M059J (cell line): ENCODE measurements around the gene CCL8. TPM values are rescaled to one million over a fixed set of nuclear protein-coding genes. Genes with fewer than 3 reads are reported as not detected.

Source experiments
- DNase-seq: peaks from one replicate; pipeline ENCODE4 v3.0.0-alpha.2; 2012; ENCODE audit warnings: low read depth
- total RNA-seq: library from RNA; depleted of rRNA; stranded (reverse); fragments of >200 nt; shearing (Covaris generic); gene quantifications from 2 replicates; pipeline ENCODE4 v1.2.3, GENCODE V29; 2014; rRNA removed

The CCL8 gene
- total RNA-seq, 1 experiment from 2014 or later, result 0.17 TPM

DNA sequence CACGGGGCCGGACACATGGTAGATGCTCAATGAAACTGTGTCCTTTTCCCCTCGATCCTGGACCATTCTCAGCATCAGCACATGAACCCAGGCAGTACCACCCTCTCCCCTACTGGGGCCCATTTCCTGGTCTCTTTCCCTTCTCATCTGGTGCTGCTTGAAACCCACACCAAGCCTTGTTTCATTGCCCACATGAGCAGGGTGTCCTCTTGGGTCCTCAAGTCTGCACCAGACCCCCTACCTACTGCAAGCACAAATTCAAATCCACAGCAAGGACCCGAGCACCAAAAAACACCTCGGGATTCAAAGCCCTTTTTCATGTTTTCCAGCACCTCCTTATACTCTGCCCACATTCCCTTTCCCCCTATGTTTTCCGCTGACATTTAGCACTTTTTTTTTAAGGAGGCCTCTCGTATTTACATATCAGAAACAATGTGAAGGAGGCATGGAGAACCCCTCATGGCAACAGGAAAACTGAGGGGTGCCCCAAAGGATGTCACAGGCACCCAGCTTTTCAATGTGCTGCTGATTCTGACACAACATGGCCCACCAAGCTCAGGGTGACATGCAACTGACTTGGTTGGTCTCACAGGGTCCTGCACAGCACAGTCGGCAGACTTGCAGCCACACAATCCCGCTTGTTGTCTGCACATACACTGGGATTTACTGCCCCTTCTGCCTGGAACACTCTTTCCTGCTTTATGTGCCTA lies 48.4 kb downstream of the CCL8 start:
- DNase-seq, result no peak

DNA sequence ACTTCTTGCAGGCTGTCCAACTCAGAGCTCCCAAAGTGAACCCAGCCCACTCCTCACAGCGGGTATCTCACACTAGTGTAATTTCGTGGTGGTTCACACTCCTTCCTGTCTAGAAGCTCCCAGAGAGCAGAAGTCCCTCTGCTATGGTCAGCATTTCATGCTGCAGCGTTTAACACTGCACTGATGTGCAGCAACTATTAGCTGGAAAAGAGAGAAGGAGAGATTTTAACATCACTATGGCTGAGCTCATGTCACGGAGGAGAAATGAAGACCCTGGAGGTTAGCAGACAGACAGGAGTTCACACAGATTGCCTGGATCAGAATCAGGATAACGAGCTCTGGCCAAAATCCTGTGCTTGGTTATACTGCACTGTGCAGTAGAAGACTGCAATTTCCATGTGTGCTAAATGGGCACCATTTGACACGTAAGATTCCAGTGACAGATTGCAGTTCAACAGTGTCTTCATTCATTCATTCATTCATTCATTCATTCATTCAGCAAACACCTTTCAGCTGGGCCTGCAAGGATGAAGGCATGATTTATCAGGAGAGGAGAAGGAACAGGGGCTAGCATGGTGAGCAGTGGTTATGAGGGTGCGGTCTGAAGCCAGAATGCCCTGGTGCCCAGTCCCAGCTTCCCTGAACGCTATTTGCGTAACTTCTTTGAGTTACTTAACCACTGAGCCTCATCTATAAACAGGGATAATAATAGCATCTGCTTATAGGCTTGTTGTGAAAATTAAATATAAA lies 49.1 kb downstream of the CCL8 start:
- no peak for DNase-seq

DNA sequence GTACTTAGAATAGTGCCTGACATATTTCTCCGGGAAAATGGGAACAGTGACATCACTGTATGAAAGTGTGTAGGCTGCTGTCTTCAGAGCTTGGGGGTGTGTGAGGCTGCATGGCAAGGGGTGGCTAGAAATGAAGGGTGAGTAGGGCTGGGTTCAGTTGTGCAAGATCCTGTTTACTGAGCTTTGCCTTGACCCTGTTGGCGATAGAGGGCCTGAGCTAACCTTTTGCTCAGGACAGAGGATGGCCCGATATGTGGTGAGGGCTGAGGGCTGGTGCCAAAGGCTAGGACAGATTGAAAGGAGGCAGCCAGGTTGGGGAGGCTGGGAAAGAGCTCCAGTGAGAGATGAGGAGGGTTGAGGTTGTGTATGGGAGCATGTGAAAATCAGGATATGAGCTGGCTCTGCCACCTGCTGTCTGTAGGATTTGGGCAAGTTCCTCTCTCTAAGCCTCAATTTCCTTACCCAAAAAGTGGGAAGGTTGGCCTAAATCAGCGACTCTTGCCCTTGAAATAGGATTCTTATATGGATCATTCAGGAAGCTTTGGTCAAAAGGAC lies 49.8 kb downstream of the CCL8 start:
- DNase-seq, result no peak

DNA sequence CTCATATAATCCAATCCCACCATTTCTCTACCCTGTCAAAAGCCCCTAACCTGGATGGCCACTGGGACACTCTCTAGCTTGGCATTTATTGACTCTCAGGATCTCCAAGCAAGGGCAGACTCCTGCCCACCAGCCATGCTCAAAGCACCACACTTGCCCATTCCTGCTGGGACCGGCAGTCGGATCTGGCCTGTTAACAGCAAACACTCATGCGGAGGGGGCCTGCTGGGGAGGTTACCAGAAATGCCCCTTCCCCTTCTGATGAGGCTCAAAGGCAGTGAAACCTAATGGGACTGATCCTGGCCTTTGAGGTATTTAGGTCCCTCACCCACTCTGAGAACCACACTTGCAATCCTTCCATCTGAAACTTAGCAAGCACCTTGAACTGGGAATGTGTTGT lies 50.3 kb downstream of the CCL8 start:
- no peak for DNase-seq

DNA sequence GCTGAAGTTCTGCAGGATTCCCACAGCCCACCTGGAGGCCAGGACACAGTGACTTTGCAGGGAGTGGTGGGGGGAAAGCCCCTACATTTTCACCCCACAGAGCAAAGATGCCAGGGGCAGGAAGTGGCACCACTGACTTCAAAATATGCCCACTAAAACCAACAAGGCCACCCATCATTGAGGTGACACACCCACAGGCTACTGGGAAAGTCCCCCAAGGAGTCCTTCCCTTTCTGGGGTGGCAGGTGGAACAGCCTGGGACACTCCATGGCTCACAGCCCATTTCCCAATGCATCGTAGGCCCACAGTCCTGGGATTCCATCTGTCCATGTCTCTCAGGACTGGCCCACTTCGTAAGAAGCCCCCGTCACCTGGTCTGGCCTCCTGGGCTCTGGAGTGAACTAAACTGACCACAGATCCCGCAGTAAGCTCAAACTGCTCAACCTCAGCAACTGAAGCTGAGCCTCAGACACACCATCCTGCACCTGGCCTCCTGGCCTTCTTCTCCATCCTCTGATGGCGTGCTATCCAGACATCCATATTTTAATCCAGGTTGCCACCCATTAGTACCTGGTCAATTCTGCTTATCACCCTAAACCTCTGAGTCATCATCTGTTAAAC lies 51.3 kb downstream of the CCL8 start:
- DNase-seq, result no peak

DNA sequence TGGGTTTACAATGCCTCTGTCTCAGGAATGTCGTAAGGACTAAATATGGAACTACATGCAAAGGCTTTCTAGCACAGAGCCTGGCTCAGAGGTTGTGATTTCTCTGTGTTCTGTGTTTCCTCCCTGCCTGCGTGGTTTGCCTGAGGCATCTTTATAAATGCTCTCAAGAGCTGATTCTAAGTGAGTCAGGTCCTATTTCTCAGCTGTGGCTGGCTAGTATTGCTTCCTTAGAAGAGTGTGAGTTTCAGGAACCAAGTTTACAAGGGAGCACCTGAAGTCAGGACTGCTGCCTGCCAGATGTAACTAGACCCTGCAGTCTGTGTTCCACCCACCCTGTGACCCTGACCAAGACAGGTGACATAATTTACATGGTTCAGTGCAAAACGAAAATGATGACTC lies 51.8 kb downstream of the CCL8 start:
- peak; percentile 84 for DNase-seq

Other genes starting within 250 kb of the CCL8 start
- 85.5 and 135 TPM in 2 replicates for gene CCL2, start 64.2 kb upstream of the CCL8 start, total RNA-seq
- 0.17 TPM in 1 of 2 replicates, not detected in the other for gene CCL7, start 49.2 kb upstream of the CCL8 start, total RNA-seq
- not detected in 2 replicates for gene CCL11, start 33.7 kb upstream of the CCL8 start, total RNA-seq
- not detected in 2 replicates for gene CCL13, start 37.0 kb downstream of the CCL8 start, total RNA-seq
- not detected in 2 replicates for gene CCL1, start 43.8 kb downstream of the CCL8 start, total RNA-seq